ENCODE data around the gene TSSK1B.

TSSK1B gene

DNA sequence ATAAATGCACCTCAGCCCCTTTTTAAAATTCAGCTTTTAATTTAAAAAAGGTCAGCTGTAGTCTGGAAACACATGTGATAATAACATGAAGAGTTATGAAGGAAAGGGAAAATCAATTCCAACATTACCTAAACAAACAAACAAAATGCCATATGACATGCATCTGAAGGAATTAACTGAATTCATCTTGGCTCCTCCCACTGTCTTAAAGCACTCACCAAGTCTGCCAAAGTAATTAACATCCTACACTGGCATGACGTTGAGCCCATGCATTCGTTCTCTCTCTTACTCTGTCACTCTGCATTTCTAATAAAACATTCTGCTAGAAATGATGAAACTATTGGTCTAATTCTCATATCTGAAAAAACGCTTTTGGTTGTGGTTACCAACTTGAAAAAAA is 37.7 kb downstream of the TSSK1B start:
- DNase-seq: no peak

DNA sequence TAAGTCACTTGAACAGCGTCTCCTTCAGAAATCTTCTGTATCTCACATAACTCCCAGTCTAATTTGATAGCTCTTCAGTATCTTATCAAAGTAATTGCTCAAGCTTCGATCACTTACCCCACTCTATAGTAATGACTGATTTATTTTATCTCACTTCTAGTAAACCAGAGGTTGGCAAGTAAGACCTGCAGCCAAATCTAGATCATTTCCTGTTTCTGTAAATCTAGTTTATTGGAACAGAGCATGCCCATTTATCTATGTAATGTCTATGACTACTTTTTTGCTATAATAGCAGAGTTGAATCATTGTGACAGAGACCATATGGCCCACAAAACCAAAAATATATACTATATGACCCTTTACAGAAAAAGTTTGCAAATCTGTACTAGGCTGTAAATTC is 40.1 kb downstream of the TSSK1B start:
- no peak for DNase-seq

DNA sequence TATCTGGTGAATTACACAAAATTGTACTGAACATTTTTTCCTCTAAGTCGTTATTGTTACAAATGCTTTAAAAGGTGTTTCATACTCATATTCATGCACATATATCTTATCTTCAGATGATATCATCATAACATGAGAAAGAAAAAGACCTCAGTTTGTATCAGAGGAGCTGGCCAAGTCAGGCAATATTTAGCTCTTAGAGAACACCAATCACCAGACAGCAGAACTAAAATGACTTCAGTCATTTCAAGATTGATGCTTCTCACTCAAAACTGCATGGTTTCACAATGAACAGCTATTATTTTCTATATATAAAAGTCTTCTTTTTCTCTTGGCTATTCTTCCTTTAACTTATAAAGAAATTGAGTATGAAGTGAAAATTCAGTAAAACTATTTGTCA is 44.6 kb downstream of the TSSK1B start:
- DNase-seq: no peak

DNA sequence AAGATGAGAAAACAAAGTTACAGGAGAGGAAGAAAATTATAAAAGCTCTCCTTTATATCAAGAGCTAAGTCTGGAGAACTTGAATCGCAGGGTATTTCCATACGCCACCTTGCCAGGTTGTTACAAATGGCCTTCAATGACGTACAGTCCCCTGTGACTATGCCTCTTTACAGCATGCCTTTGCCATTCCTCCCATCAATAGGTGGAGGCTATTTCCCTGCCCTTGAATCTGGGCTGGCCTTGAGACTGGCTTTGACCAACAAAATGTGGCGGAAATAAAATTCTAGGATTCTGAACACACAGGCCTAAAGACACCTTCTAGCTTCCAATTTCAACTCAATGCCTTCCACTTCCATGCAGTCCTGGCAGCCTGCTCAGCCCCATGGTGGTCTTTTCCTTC is 45.7 kb downstream of the TSSK1B start:
- DNase-seq: no peak

DNA sequence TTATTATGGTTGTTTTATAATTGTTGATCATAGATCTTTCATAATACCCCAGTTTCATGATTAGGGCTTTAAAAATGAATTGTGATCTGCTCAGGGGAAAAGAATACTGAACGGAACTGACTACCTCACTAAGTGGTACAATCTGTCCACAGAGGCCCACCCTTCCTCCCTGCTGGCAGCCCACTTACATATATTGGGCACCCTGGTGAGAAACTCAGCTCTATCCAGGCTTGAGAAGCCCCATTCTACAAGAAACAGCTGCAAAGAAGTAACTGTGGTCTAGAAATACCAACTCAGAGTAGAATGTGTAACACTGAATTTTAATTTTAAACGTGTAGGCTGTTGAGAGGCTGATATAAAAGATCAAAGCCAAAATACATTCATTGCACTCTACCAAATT is 46.9 kb downstream of the TSSK1B start:
- DNase-seq: no peak

DNA sequence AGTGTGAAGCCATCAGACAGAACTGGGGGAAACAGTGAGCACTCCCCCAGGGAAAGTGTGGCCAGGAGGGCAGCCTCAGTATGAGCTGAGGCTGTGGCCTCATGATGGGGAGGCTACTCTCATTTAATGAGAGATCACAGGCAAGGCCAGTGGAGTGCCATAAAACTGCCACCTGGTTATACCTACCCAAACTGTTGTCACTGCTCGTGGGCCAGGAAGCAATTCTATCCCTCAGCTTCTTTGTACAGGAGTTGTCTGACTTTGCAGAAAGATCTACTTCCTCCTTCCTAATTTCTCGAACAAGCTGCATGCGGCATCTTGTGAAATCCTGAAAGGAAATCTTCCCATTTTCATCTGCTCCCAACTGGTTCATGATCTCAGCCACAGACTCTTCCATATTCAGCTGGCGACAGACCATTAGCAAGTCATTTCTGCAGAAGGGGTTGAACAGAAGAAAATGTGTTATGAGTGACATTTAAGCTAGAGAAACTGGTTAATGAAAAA is 50.0 kb downstream of the TSSK1B start:
- DNase-seq: no peak

DNA sequence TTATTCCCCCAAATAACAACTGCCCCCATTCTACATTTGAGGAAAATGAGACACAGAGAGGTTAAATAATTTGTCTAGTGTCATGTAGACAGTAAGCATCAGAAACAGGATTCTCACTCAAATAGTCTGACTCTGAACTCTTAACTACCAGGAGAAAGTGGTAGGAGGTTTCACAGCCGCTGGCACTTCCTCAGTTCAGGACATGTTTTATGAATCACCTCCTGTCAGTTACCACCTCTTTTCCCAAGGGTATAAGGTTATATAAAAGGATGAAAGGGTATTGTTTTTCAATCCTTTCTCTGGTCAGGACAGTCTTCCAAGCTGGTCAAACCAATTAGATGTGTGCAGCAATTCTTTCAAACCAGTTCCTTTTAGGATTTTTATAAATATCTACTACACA is 52.1 kb downstream of the TSSK1B start:
- DNase-seq: no peak
